Vagina (tissue), 2 donors: ENCODE data around the gene SIGLEC11. TPM values are rescaled to one million over a fixed set of nuclear protein-coding genes. Genes with fewer than 3 reads are reported as not detected.

Experiments
- DNase-seq, 2 donors: peaks; one replicate each; pipeline ENCODE4 v3.0.0-alpha.2; 2017; ENCODE audit errors: extremely low spot score in 2 of 2
- H3K27ac ChIP-seq: fragments of 200-600 bp; sonication (generic); one replicate; pipeline ENCODE4 v1.5.1; 2019
- H3K27me3 ChIP-seq: fragments of 200-600 bp; sonication (generic); one replicate; pipeline ENCODE4 v1.5.1; 2019
- H3K36me3 ChIP-seq, 2 donors: fragments of 200-600 bp; sonication (generic); one replicate each; pipeline ENCODE4 v1.5.1; 2017 to 2019
- H3K4me1 ChIP-seq: fragments of 200-600 bp; sonication (generic); one replicate; pipeline ENCODE4 v1.5.1; 2019
- H3K4me3 ChIP-seq, 2 donors: fragments of 200-600 bp; sonication (generic); 1 replicate in 1 of 2; 2 replicates in 1 of 2; pipeline ENCODE4 v1.5.1; 2016 to 2019
- H3K9me3 ChIP-seq: fragments of 200-600 bp; sonication (generic); one replicate; pipeline ENCODE4 v1.5.1; 2019
- POLR2A ChIP-seq, 2 donors: fragments of 450-650 bp; IDR thresholded peaks; one replicate each; pipeline ENCODE4 v1.6.1; 2017; ENCODE audit warnings: antibody characterized with exemption in 2 of 2, mild to moderate bottlenecking in 2 of 2, moderate library complexity in 2 of 2
- POLR2AphosphoS5 ChIP-seq, 2 donors: sonication (generic); formaldehyde crosslinking; IDR thresholded peaks; one replicate each; pipeline ENCODE4 v1.9.0; 2017; ENCODE audit warnings: antibody characterized with exemption in 2 of 2, mild to moderate bottlenecking in 2 of 2, low read depth in 1 of 2; ENCODE audit not compliant: insufficient read depth in 1 of 2
- intact Hi-C: fragments of 100-400 bp; cut with DNase I; formaldehyde crosslinking; loops from one replicate; pipeline ENCODE4 v1.15.1; 2023
- total RNA-seq: library from RNA; depleted of rRNA; stranded (reverse); fragments of >200 nt; gene quantifications from one replicate; pipeline ENCODE4 v1.2.3, GENCODE V29; 2016
- TF ChIP-seq, protein P1 (sequence below), 3 experiments: fragments of 450-650 bp in 2 of 3; fragments of 200-600 bp in 1 of 3; sonication (generic) in 1 of 3; IDR thresholded peaks; one replicate each; pipeline ENCODE4 v1.5.1; 2017 to 2019; ENCODE audit warnings: antibody characterized with exemption in 3 of 3, mild to moderate bottlenecking in 2 of 3, moderate library complexity in 2 of 3

Gene SIGLEC11
- total RNA-seq, 1 donor from 2014 or later: 4.4 TPM

GRCh38 chr19:49924004-49924880, 36.7 kb downstream of the SIGLEC11 start:
- H3K27me3 ChIP-seq: no peaks in the 10 kb centered on the region
- intact Hi-C loops: no loop called here
- no peak overlapping the region for H3K4me3 ChIP-seq
- no peaks in the 10 kb centered on the region for H3K9me3 ChIP-seq
- no peak overlapping the region for H3K27ac ChIP-seq
- H3K36me3 ChIP-seq: peaks cover 0 to 31% of the 10 kb centered on the region in 2 donors
- DNase-seq: no peak
- TF ChIP-seq, protein P1, sequence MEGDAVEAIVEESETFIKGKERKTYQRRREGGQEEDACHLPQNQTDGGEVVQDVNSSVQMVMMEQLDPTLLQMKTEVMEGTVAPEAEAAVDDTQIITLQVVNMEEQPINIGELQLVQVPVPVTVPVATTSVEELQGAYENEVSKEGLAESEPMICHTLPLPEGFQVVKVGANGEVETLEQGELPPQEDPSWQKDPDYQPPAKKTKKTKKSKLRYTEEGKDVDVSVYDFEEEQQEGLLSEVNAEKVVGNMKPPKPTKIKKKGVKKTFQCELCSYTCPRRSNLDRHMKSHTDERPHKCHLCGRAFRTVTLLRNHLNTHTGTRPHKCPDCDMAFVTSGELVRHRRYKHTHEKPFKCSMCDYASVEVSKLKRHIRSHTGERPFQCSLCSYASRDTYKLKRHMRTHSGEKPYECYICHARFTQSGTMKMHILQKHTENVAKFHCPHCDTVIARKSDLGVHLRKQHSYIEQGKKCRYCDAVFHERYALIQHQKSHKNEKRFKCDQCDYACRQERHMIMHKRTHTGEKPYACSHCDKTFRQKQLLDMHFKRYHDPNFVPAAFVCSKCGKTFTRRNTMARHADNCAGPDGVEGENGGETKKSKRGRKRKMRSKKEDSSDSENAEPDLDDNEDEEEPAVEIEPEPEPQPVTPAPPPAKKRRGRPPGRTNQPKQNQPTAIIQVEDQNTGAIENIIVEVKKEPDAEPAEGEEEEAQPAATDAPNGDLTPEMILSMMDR (IDR thresholded peaks at IDR 0.05): no peak
- TF ChIP-seq POLR2AphosphoS5 (IDR thresholded peaks at IDR 0.05; ENCODE audit: insufficient read depth in 1 of 2, low read depth in 1 of 2) (no peak), POLR2A (IDR thresholded peaks at IDR 0.05) (no peak)
- peaks cover 40% of the 10 kb centered on the region for H3K4me1 ChIP-seq

- Histone ChIP-seq H3K36me3 (peaks cover 0 to 31% of the 10 kb centered on the region in 2 donors), H3K4me1 (peaks cover 40% of the 10 kb centered on the region), H3K27me3 (no peaks in the 10 kb centered on the region), H3K4me3 (no peak overlapping the region), H3K27ac (no peak overlapping the region), H3K9me3 (no peaks in the 10 kb centered on the region)
- intact Hi-C loops: loop anchor here (2.0 kb wide), 1 partner anchor 27 kb away; the partner anchor contains the start of gene IL4I1
- no peak for DNase-seq
- TF ChIP-seq POLR2A (IDR thresholded peaks at IDR 0.05) (no peak), POLR2AphosphoS5 (IDR thresholded peaks at IDR 0.05; ENCODE audit: insufficient read depth in 1 of 2, low read depth in 1 of 2) (no peak)
- TF ChIP-seq, protein P1 (IDR thresholded peaks at IDR 0.05): no peak
These were observed 37.6 kb downstream of the SIGLEC11 start for GRCh38 chr19:49923055-49924003.

- Histone ChIP-seq H3K9me3 (no peaks in the 10 kb centered on the region), H3K4me3 (no peak overlapping the region), H3K27ac (no peak overlapping the region), H3K4me1 (peaks cover 28% of the 10 kb centered on the region), H3K27me3 (no peaks in the 10 kb centered on the region), H3K36me3 (peaks cover 0 to 31% of the 10 kb centered on the region in 2 donors)
- intact Hi-C loops: loop anchor here (2.0 kb wide), 1 partner anchor 25 kb away; the partner anchor contains the start of gene IL4I1
- TF ChIP-seq POLR2A (IDR thresholded peaks at IDR 0.05) (no peak), POLR2AphosphoS5 (IDR thresholded peaks at IDR 0.05; ENCODE audit: insufficient read depth in 1 of 2, low read depth in 1 of 2) (no peak)
- TF ChIP-seq, protein P1 (IDR thresholded peaks at IDR 0.05): no peak
- DNase-seq: no peak
These were observed 38.8 kb downstream of the SIGLEC11 start for GRCh38 chr19:49921871-49922795.

DNA sequence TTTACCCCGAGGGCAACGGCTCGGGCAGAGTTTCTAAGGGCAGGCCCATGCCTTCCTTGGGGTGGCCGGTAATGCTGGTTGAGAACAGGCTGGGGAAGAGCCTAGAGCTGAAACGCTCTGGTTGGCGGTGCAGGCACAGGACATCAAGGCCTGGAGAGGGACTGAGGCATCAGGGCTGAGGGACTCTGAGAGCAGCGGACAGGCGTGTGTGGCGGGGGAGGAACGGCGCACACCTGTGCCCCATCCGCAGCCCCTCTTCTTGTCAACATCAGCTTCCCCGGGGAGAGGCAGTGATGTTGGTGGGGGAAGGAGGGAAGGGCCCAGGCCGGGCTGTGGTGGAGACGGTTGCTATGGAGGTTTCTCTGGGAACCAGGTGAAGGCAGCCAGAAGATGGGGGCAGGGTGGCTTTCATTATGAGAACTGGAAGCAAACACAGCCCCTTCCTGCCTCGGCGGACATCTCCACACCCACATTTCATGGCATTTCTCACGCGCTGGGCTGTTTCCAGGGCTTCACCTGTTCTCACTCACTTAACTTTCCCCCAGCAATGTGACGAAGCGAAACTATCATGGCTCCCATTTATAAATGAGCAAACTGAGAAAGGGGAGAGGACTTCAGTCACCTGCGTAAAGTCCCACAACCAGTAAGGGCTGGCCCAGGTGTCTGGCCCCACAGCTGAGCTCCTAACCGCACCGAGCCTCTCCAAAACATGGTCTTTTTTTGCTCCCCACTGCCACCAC, 40.2 kb downstream of the SIGLEC11 start:
- TF ChIP-seq POLR2A (IDR thresholded peaks at IDR 0.05): no peak
- TF ChIP-seq, protein P1 (IDR thresholded peaks at IDR 0.05): no peak
- no peak for TF ChIP-seq POLR2AphosphoS5 (IDR thresholded peaks at IDR 0.05; ENCODE audit: insufficient read depth in 1 of 2, low read depth in 1 of 2)
- peaks cover 0 to 26% of the 10 kb centered on the region in 2 donors for H3K36me3 ChIP-seq
- H3K27me3 ChIP-seq: no peaks in the 10 kb centered on the region

More for the DNA sequence above, 40.2 kb downstream of the SIGLEC11 start:
- H3K9me3 ChIP-seq: no peaks in the 10 kb centered on the region
- intact Hi-C loops: no loop called here
- no peak overlapping the region for H3K4me3 ChIP-seq
- no peak overlapping the region for H3K27ac ChIP-seq
- H3K4me1 ChIP-seq: peaks cover 20% of the 10 kb centered on the region
- DNase-seq: no peak
